Measurements from ENCODE around the gene ZG16B.

GRCh38 chr16:2814551-2815298 is 15.4 kb upstream of the ZG16B start:
- no peak for TF ChIP-seq POLR2A (IDR thresholded peaks at IDR 0.05)
- TF ChIP-seq, protein P1, sequence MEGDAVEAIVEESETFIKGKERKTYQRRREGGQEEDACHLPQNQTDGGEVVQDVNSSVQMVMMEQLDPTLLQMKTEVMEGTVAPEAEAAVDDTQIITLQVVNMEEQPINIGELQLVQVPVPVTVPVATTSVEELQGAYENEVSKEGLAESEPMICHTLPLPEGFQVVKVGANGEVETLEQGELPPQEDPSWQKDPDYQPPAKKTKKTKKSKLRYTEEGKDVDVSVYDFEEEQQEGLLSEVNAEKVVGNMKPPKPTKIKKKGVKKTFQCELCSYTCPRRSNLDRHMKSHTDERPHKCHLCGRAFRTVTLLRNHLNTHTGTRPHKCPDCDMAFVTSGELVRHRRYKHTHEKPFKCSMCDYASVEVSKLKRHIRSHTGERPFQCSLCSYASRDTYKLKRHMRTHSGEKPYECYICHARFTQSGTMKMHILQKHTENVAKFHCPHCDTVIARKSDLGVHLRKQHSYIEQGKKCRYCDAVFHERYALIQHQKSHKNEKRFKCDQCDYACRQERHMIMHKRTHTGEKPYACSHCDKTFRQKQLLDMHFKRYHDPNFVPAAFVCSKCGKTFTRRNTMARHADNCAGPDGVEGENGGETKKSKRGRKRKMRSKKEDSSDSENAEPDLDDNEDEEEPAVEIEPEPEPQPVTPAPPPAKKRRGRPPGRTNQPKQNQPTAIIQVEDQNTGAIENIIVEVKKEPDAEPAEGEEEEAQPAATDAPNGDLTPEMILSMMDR (IDR thresholded peaks at IDR 0.05) = no peak
